ENCODE measurements around the gene PRKAG1.

- TF ChIP-seq CTCF (IDR thresholded peaks at IDR 0.05) (no peak), POLR2A (IDR thresholded peaks at IDR 0.05) (no peak), POLR2AphosphoS5 (IDR thresholded peaks at IDR 0.05) (no peak)
Observed at GRCh38 chr12:49059045-49059298, 40.4 kb upstream of the PRKAG1 start.
